Cardiac septum (tissue), 1 donor: ENCODE measurements around the gene IL1RAPL1. TPM values are rescaled to one million over a fixed set of nuclear protein-coding genes. Genes with fewer than 3 reads are reported as not detected.

ENCODE experiments used
- DNase-seq: peaks from one replicate; pipeline ENCODE4 v3.0.0-alpha.2; 2020; ENCODE audit warnings: low spot score
- intact Hi-C: fragments of 100-400 bp; cut with DNase I; formaldehyde crosslinking; loops from one replicate; pipeline ENCODE4 v1.14.0; 2022
- total RNA-seq: library from RNA; stranded (reverse); fragmentation: NEBNext Ultra II Directional; extraction: Animal tissue kit (Norgen Biotek cat#: 25700); gene quantifications from one replicate; pipeline ENCODE4 v1.2.1, GENCODE V29; 2021
- donor health status: DM: no; HTN: no; CAD: no.

Gene IL1RAPL1
- total RNA-seq, 1 donor from 2014 or later = 0.73 TPM

GRCh38 chrX:29215251-29215650 is 628.0 kb downstream of the IL1RAPL1 start:
- DNase-seq = no peak
- intact Hi-C loops = no loop called here

DNA sequence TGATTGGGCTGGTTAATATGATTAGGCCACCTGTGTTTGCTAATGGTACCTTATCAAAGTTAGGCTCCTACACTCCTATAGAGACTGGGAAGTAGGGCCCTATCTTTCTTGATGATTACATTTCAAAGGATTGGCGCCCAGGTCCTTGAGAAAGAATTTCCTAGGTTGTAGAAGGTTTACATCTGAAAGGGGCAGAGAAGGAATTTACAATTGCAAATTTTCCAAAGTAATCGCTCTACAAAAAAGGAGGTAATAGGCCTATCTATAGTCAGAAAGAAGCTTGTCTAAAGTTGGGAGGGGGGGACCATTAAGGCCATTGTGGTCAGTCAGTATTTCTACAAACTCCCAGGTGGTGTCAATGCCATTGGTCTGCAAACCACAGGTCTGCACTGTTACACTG is 638.4 kb downstream of the IL1RAPL1 start:
- no peak for DNase-seq
- intact Hi-C loops = no loop called here

GRCh38 chrX:29229802-29230201 is 642.6 kb downstream of the IL1RAPL1 start:
- DNase-seq = no peak
- intact Hi-C loops = no loop called here

DNA sequence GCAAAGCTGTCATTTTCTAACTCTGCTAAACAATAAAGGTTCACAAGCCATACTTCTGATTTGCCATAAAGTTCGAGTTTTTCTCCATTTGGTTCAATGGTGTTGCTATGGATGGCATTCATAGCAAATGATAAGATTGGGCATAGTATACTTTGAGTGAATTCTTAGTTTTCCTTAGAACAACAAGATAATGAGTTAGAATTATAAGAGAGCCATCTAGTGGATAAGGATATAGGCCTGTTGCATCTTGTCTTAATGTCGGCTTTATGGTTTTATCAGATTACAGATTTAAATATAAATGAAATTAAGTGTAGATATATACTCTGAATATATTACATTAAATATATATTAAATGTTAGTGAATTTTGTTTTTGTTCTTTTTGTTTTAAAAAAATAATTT is 644.6 kb downstream of the IL1RAPL1 start:
- intact Hi-C loops = no loop called here

DNA sequence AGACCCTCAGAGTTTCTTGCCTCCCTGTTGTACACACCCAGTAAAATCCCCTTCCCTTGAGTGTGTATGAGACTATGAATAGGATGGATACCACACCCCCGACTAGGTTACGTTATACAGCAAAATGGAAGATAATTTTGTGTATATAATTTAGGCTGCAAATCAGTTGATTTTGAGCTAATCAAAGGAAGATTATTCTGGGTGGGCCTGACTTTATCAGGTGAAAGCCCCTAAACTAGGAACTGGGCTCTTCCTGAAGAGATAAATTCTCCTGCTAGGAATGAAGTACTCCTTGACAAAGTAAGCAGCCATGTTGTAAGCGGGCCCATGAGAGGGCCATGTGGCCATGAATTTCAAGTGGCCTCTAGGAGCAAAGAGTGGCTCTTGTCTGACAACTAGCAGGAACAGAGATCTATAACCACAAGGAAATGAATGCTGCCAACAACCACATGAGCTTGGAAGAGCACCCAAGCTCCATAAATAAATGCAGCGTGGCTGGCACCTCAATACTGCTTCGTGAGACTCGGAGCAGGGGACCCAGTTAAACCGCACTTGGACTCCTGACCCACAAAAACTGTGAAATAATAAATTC is 646.4 kb downstream of the IL1RAPL1 start:
- intact Hi-C loops = no loop called here
- no peak for DNase-seq

More for the DNA sequence above, 644.6 kb downstream of the IL1RAPL1 start:
- DNase-seq = no peak

GRCh38 chrX:29237972-29238371 is 650.7 kb downstream of the IL1RAPL1 start:
- intact Hi-C loops = no loop called here
- DNase-seq = no peak

- no peak for DNase-seq
- intact Hi-C loops = no loop called here
Observed at GRCh38 chrX:29241809-29242208, 654.6 kb downstream of the IL1RAPL1 start.

DNA sequence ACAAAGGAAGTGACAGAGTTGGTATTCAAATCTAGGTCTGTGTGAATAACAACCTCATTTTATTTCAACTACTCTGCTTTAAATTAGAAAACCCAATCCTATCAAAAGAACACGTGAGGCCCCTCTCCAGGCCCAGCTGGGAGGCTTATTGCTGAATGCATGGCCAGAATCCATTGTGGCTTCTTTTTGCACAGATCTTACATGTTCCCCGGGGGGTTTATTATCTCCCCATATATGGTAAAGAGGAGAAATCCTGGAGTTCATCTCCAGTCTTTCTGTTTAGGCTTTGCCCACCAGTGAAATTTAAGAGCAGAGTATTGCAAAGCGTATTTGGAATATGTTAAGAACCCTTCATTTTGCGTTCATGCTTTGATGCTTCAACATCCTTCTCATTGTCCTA is 655.6 kb downstream of the IL1RAPL1 start:
- DNase-seq = no peak
- intact Hi-C loops = no loop called here

DNA sequence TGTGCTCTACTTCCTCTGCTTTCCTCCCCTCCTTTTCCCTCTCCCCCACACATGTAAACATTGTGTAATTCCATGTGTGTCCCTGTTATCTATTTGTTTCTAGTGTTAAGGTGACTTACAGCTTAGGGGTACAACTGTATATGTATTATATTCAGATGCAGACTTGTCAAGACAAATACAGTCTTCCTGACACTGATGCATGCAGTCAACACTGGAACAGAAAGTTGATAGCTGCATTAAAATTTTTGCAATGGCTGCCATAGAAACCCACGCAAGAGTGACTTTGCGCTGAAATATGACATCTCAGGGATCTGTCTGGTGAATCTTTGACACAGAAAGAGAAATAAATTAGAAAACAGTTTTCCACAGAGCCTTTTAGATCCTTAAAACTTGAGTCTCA is 656.7 kb downstream of the IL1RAPL1 start:
- intact Hi-C loops = no loop called here
- DNase-seq = no peak

DNA sequence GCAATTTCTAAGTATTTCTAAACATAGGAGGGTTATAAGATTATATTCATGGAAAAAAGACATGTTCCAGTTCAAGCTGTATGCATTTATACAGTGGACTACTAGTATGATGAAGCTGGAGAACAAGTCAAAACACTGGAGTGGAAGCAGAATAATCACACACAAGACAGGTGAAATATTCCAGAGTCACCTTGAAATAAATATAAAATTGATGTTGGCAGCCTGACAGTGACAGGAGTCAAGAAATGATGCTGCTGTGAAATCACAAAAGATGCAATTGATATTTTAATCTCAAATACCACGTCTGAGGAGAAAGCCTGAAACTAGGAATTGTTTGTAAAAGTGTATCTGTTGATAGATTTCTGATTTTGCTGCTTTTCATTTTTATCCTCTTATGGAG is 667.3 kb downstream of the IL1RAPL1 start:
- intact Hi-C loops = no loop called here
- no peak for DNase-seq

- intact Hi-C loops = no loop called here
- DNase-seq = no peak
Observed at GRCh38 chrX:29257521-29257920, 670.3 kb downstream of the IL1RAPL1 start.

GRCh38 chrX:29269390-29269789 is 682.1 kb downstream of the IL1RAPL1 start:
- no peak for DNase-seq
- intact Hi-C loops = no loop called here

DNA sequence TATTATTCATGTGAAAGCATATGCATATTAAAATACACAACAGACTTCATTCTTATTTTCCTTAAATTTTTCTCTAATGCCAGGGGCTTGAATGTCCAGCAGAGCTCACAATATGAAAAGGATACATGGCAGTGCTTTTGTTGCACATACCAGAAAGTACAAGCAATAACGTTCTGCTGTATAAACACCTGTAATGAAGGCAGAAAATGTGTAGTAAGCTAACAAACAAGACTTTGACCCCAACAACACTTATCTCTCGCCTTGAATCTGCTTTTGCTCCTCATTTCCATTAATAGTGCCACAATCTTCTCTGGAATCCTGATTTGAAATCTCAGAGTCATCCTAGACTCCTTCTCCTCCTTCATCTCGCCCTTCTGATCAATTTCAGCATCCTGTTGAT is 687.3 kb downstream of the IL1RAPL1 start:
- intact Hi-C loops = no loop called here
- no peak for DNase-seq

DNA sequence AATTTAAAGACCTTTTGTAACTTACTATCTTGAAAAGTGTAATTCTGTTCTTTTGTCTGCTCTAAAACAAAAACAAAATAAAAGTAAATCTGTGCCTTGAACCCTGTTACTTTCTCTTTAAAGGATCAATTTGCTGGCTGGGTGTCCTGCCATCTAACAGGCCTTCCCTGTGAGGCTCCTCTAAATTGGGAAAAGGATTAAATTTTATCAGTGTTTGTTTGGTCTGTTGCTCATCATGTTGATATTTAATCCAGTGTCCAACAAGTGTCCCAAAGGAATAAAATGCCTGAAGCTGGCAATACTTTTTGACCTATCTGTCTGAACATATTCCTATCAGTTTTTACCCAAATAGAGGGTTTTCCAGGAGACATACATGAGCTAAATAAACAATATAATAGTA is 688.7 kb downstream of the IL1RAPL1 start:
- intact Hi-C loops = no loop called here
- no peak for DNase-seq

DNA sequence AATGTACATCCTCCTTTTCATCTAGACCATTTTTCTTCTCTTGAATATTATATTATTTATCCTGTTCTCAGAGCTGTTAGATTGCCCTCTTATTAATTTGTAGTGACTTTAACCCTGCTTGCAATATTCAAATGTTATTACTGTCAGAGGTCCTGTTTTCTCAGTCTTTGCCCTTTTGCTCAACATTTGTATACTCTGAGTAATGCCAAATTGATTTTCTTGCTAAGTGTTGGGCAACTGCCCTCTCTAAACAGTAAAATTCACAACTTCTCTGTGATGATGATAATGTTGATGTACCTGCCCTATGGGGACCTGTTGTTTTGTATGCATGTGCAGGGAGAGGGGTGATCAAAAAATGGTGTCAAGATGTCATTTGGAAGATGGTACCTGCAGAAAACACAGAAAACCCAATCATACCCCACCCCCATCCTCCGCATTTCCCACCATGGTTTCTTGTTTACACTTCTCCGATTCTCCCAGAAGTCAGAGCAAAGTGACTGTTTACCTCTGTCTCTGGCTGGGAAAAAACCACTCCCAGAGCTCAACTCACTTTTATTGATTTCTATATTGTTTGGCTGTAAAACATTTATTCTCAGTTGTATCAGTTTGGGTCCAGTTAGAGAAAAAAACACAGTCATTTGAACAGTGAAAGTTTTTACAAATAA is 694.0 kb downstream of the IL1RAPL1 start:
- intact Hi-C loops = no loop called here
- no peak for DNase-seq

DNA sequence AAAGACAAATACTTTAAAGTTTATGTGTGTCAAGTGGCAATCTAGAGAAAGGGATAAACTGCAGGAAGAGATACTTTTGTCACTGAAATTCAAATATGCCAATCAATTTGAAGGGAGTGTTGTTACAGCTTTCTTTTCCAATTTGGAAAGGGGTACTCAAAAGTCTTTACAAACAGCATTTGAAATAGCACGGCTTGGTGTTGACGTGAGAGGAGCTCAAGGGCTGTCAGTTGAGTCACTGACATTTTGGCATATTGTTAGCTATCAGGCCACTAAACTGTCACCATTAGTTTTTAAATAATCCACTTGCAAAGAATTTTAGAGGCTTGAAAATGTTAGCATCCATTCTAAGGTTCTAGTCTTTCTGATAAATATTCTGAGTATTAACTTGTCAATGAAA is 698.4 kb downstream of the IL1RAPL1 start:
- DNase-seq = no peak
- intact Hi-C loops = no loop called here

- intact Hi-C loops = no loop called here
- no peak for DNase-seq
Observed at GRCh38 chrX:29295987-29296680, 708.9 kb downstream of the IL1RAPL1 start.

DNA sequence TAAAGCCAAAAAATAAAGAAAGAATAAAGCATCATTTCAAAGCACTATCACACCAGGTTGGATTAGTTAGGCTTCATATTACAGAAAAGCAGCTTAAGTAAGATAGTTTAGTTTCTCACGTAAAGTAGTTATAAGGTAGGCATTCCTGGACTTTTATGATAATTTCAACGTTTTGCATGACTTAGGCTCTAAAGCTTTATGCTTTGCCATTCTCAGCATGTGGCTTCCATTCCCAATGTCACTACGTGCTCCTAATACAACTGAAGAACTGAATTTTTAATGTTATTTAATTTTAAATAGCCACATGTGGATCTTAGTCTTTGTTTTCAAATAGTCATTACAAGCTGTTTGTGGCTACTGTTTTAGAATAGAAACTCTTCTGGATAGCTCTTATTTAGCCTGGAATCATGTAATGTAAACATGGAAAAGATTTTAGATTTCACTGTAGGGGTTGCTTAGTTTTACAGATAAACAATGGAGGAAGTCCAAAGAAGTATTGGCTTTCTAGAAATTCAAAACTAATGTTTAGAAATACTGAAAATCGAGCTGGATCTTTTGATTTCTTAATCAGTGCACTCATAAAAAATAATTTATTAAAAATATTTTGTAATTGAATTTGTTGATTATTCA is 710.0 kb downstream of the IL1RAPL1 start:
- intact Hi-C loops = no loop called here
- DNase-seq = no peak

DNA sequence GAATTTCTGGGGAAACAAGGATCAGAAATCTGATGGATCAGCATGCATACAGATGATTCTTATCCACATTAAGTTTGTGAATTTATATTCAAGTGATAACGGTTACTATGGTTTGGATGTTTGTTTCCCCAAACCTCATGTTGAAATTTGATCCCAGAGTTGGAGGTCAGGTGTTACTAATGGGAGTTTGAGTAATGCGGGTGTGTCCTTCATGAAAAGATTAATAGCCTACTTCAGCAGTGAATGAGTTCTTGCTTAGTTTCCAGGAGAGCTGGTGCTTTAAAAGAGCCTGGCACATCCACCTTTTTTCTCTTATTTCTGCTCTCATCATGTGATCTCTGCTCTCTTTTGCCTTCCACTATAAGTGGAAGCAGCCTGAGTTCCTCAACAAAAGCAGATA is 712.4 kb downstream of the IL1RAPL1 start:
- intact Hi-C loops = no loop called here
- DNase-seq = no peak

- DNase-seq = no peak
- intact Hi-C loops = no loop called here
Observed at GRCh38 chrX:29308726-29309125, 721.5 kb downstream of the IL1RAPL1 start.

GRCh38 chrX:29315931-29316330 is 728.7 kb downstream of the IL1RAPL1 start:
- intact Hi-C loops = no loop called here
- no peak for DNase-seq
